HG02938 (cell line): ENCODE data around the gene PDCD1LG2.

Experiments used
- ATAC-seq: cut with Tn5 transposase; IDR thresholded peaks from one replicate; pipeline ENCODE4 v1.9.1; 2021; ENCODE audit warnings: mild to moderate bottlenecking, moderate library complexity; ENCODE audit not compliant: unreplicated experiment

Gene PDCD1LG2

GRCh38 chr9:5529683-5530221, 19.4 kb downstream of the PDCD1LG2 start:
- no peak for ATAC-seq

- ATAC-seq = no peak
Observed at GRCh38 chr9:5531101-5531882, 21.0 kb downstream of the PDCD1LG2 start.

GRCh38 chr9:5532306-5532705, 22.0 kb downstream of the PDCD1LG2 start:
- ATAC-seq = no peak

GRCh38 chr9:5532790-5533189, 22.5 kb downstream of the PDCD1LG2 start:
- ATAC-seq = no peak

GRCh38 chr9:5536684-5537083, 26.4 kb downstream of the PDCD1LG2 start:
- no peak for ATAC-seq

GRCh38 chr9:5543875-5544702, 33.8 kb downstream of the PDCD1LG2 start:
- no peak for ATAC-seq

GRCh38 chr9:5549658-5550650, 39.6 kb downstream of the PDCD1LG2 start:
- ATAC-seq = no peak

- no peak for ATAC-seq
Observed at GRCh38 chr9:5551368-5552150, 41.2 kb downstream of the PDCD1LG2 start.

- ATAC-seq = no peak
Observed at GRCh38 chr9:5552301-5552700, 42.0 kb downstream of the PDCD1LG2 start.

- no peak for ATAC-seq
Observed at GRCh38 chr9:5553211-5553610, 42.9 kb downstream of the PDCD1LG2 start.

- peak; percentile 67 for ATAC-seq
Observed at GRCh38 chr9:5554254-5554653, 43.9 kb downstream of the PDCD1LG2 start.

- ATAC-seq = no peak
Observed at GRCh38 chr9:5556101-5556705, 45.9 kb downstream of the PDCD1LG2 start.

GRCh38 chr9:5557606-5558587, 47.6 kb downstream of the PDCD1LG2 start:
- peak; percentile 59 for ATAC-seq

GRCh38 chr9:5559659-5560058, 49.3 kb downstream of the PDCD1LG2 start:
- no peak for ATAC-seq

- no peak for ATAC-seq
Observed at GRCh38 chr9:5560443-5561100, 50.2 kb downstream of the PDCD1LG2 start.

- ATAC-seq = no peak
Observed at GRCh38 chr9:5561828-5562488, 51.6 kb downstream of the PDCD1LG2 start.

- ATAC-seq = no peak
Observed at GRCh38 chr9:5562806-5563416, 52.6 kb downstream of the PDCD1LG2 start.
